GM21515 (cell line): ENCODE measurements around the gene CREBBP.

ENCODE experiments used
- ATAC-seq: cut with Tn5 transposase; IDR thresholded peaks from one replicate; pipeline ENCODE4 v1.9.1; 2021; ENCODE audit not compliant: unreplicated experiment

Gene CREBBP

GRCh38 chr16:3856367-3857141 lies 24.0 kb downstream of the CREBBP start:
- no peak for ATAC-seq

- ATAC-seq, result no peak
Observed at GRCh38 chr16:3854750-3855541, 25.6 kb downstream of the CREBBP start.

GRCh38 chr16:3850544-3850899 lies 30.0 kb downstream of the CREBBP start:
- no peak for ATAC-seq

GRCh38 chr16:3849751-3850543 lies 30.6 kb downstream of the CREBBP start:
- no peak for ATAC-seq

- ATAC-seq, result no peak
Observed at GRCh38 chr16:3846595-3847091, 33.9 kb downstream of the CREBBP start.

GRCh38 chr16:3846087-3846486 lies 34.4 kb downstream of the CREBBP start:
- ATAC-seq, result no peak

- no peak for ATAC-seq
Observed at GRCh38 chr16:3842994-3843393, 37.5 kb downstream of the CREBBP start.

- no peak for ATAC-seq
Observed at GRCh38 chr16:3841729-3842508, 38.6 kb downstream of the CREBBP start.

GRCh38 chr16:3839402-3840184 lies 40.9 kb downstream of the CREBBP start:
- ATAC-seq, result no peak

GRCh38 chr16:3838600-3839401 lies 41.7 kb downstream of the CREBBP start:
- no peak for ATAC-seq

- ATAC-seq, result no peak
Observed at GRCh38 chr16:3837851-3838586, 42.5 kb downstream of the CREBBP start.

GRCh38 chr16:3836641-3837040 lies 43.9 kb downstream of the CREBBP start:
- ATAC-seq, result no peak

GRCh38 chr16:3835089-3835602 lies 45.4 kb downstream of the CREBBP start:
- no peak for ATAC-seq

GRCh38 chr16:3832668-3833067 lies 47.8 kb downstream of the CREBBP start:
- no peak for ATAC-seq

- ATAC-seq, result no peak
Observed at GRCh38 chr16:3830625-3831254, 49.8 kb downstream of the CREBBP start.

- ATAC-seq, result no peak
Observed at GRCh38 chr16:3829631-3830536, 50.6 kb downstream of the CREBBP start.

- ATAC-seq, result no peak
Observed at GRCh38 chr16:3825940-3826339, 54.6 kb downstream of the CREBBP start.
